B cell (primary cell): Measurements from ENCODE around the gene PCSK1N.

Source experiments
- CTCF ChIP-seq: fragments of 200-600 bp; IDR thresholded peaks from one replicate; pipeline ENCODE4 v1.8.0; 2022; ENCODE audit warnings: antibody characterized with exemption, mild to moderate bottlenecking
- EZH2 ChIP-seq: IDR thresholded peaks from 2 replicates; pipeline ENCODE4 v1.6.1; 2012; ENCODE audit warnings: borderline replicate concordance, low read depth, mild to moderate bottlenecking, moderate library complexity, low read length; ENCODE audit not compliant: insufficient read depth, poor library complexity, severe bottlenecking

DNA sequence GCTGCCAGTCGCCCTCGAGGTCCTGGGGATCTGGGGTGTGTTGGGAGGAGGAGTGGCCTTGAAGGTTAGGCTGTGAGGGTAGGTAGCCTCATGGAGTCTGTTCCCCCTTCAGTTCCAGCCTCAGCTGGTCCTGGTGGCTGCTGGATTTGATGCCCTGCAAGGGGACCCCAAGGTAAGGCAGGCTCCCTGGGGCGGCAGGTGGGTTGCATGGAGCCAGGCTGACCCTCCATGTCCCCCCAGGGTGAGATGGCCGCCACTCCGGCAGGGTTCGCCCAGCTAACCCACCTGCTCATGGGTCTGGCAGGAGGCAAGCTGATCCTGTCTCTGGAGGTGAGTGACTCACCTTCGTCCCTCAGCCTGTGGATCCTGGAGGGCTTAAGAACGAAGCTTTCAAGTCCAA, 20.7 kb downstream of the PCSK1N start:
- TF ChIP-seq EZH2, result no peak
- TF ChIP-seq CTCF, result no peak
